ENCODE data around the gene DTYMK. TPM values are rescaled to one million over a fixed set of nuclear protein-coding genes. Genes with fewer than 3 reads are reported as not detected.

Gene DTYMK
- total RNA-seq, 1 donor from 2014 or later: 35.0 TPM

DNA sequence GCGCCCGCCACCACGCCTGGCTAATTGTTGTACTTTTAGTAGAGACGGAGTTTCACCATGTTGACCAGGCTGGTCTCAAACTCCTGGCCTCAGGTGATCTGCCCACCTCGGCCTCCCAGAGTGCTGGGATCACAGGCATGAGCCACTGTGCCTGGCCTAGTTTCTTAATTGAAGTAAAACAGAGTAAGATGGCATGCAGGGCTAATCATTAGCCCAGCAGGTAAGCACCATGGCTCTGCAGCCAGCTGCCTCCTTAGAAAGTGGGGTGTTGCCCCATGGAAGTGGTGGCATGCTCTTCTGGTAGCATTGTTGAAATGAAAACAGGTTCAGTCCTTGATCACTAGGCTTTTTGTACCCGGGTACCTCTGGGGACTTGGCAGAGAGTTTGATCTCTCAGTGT lies 36.7 kb downstream of the DTYMK start:
- H3K4me3 Mint-ChIP-seq: no peak overlapping the region
- no peak overlapping the region for H3K27ac Mint-ChIP-seq

GRCh38 chr2:241649404-241649803 lies 37.2 kb downstream of the DTYMK start:
- DNase-seq (ENCODE audit: low spot score in 2 of 2, unreplicated experiment in 2 of 2): no peak
- no peaks in the 10 kb centered on the region for H3K27me3 Mint-ChIP-seq (ENCODE audit: low read depth)
- no peaks in the 10 kb centered on the region for H3K4me1 Mint-ChIP-seq
- H3K27ac Mint-ChIP-seq: no peak overlapping the region
- peaks cover 15% of the 10 kb centered on the region for H3K36me3 Mint-ChIP-seq
- H3K9me3 Mint-ChIP-seq: no peaks in the 10 kb centered on the region
- H3K4me3 Mint-ChIP-seq: no peak overlapping the region
- TF ChIP-seq, protein P1, sequence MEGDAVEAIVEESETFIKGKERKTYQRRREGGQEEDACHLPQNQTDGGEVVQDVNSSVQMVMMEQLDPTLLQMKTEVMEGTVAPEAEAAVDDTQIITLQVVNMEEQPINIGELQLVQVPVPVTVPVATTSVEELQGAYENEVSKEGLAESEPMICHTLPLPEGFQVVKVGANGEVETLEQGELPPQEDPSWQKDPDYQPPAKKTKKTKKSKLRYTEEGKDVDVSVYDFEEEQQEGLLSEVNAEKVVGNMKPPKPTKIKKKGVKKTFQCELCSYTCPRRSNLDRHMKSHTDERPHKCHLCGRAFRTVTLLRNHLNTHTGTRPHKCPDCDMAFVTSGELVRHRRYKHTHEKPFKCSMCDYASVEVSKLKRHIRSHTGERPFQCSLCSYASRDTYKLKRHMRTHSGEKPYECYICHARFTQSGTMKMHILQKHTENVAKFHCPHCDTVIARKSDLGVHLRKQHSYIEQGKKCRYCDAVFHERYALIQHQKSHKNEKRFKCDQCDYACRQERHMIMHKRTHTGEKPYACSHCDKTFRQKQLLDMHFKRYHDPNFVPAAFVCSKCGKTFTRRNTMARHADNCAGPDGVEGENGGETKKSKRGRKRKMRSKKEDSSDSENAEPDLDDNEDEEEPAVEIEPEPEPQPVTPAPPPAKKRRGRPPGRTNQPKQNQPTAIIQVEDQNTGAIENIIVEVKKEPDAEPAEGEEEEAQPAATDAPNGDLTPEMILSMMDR (IDR thresholded peaks at IDR 0.05; ENCODE audit: unreplicated experiment): no peak

More for the DNA sequence above, 36.7 kb downstream of the DTYMK start:
- no peak for DNase-seq (ENCODE audit: low spot score in 2 of 2, unreplicated experiment in 2 of 2)
- H3K4me1 Mint-ChIP-seq: no peaks in the 10 kb centered on the region
- H3K27me3 Mint-ChIP-seq (ENCODE audit: low read depth): no peaks in the 10 kb centered on the region
- H3K36me3 Mint-ChIP-seq: peaks cover 16% of the 10 kb centered on the region
- no peaks in the 10 kb centered on the region for H3K9me3 Mint-ChIP-seq
- TF ChIP-seq, protein P1 (IDR thresholded peaks at IDR 0.05; ENCODE audit: unreplicated experiment): no peak

DNA sequence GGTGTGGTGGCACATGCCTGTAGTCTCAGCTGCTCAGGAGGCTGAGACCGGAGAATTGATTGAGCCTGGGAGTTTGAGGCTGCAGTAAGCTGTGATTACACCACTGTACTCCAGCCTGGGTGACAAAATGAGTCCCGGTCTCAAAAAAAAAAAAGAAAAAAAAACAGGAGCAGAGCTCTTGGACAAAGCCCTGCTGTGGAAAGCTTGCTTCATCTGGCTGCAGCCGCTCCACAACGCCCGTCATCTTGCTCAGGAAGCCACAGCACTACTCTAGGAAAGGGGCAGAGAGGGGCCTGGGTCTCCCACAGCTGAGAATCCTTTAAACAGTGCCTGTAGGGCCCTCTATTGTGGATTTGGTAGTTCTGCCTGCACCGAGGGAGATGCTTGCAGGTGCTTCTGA lies 38.2 kb downstream of the DTYMK start:
- H3K4me3 Mint-ChIP-seq: no peak overlapping the region
- no peak overlapping the region for H3K27ac Mint-ChIP-seq
- H3K4me1 Mint-ChIP-seq: no peaks in the 10 kb centered on the region
- peaks cover 15% of the 10 kb centered on the region for H3K36me3 Mint-ChIP-seq
- no peaks in the 10 kb centered on the region for H3K9me3 Mint-ChIP-seq
- no peaks in the 10 kb centered on the region for H3K27me3 Mint-ChIP-seq (ENCODE audit: low read depth)
- TF ChIP-seq, protein P1 (IDR thresholded peaks at IDR 0.05; ENCODE audit: unreplicated experiment): no peak
- no peak for DNase-seq (ENCODE audit: low spot score in 2 of 2, unreplicated experiment in 2 of 2)

GRCh38 chr2:241645915-241646645 lies 40.5 kb downstream of the DTYMK start:
- H3K4me3 Mint-ChIP-seq: no peak overlapping the region
- H3K4me1 Mint-ChIP-seq: no peaks in the 10 kb centered on the region
- H3K27me3 Mint-ChIP-seq (ENCODE audit: low read depth): no peaks in the 10 kb centered on the region
- TF ChIP-seq, protein P1 (IDR thresholded peaks at IDR 0.05; ENCODE audit: unreplicated experiment): no peak
- no peaks in the 10 kb centered on the region for H3K9me3 Mint-ChIP-seq
- DNase-seq (ENCODE audit: low spot score in 2 of 2, unreplicated experiment in 2 of 2): no peak
- H3K27ac Mint-ChIP-seq: no peak overlapping the region
- H3K36me3 Mint-ChIP-seq: peaks cover 5% of the 10 kb centered on the region

DNA sequence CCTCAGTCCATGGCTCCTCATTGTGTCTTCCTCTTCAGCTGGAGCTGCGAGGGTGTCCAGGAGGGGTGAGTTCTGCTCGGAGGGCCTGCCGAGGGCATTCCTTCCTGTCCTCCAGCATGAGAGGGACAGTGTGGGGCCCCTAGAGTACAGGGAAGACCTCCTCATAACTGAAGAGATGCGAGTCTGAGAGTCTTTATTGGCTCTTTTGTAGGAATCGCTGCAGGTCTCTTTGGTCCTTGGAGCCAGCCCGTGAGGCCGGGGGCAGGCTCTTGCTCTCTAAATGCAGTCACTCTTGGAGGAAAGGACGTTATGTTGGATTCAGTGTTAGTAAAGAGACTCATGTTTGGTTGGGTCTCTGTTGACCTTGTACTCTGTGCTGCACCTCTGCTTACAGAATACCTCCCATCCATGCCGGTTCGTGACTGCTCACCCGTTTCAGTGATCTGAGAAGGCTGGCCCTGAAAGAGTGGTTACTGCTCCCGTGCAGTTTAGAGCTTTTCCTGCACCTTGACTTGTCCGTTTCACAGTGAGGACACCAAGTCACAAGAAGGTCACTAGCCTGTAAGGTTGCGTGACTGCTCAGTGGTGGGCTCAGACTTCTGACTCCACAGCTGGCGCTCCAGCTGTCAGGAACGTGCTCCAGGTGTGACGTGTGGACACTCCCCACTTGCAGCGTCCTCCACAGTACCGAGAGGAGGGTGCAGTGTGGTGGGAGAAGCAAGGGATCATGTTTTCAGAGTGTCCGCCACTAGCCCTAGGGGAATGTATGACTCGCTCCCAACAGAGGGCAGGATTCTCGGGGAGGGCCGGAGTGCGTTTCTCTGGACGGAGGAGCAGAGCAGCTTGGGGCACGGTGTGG lies 41.3 kb downstream of the DTYMK start:
- Mint-ChIP-seq H3K27me3 (ENCODE audit: low read depth) (no peaks in the 10 kb centered on the region), H3K9me3 (no peaks in the 10 kb centered on the region), H3K27ac (no peak overlapping the region), H3K36me3 (peaks cover 2% of the 10 kb centered on the region), H3K4me1 (no peaks in the 10 kb centered on the region), H3K4me3 (no peak overlapping the region)
- DNase-seq (ENCODE audit: low spot score in 2 of 2, unreplicated experiment in 2 of 2): no peak
- TF ChIP-seq, protein P1 (IDR thresholded peaks at IDR 0.05; ENCODE audit: unreplicated experiment): no peak
